ENCODE results near the gene NDUFA13.

Gene NDUFA13

GRCh38 chr19:19544954-19545591 lies 29.0 kb downstream of the NDUFA13 start:
- H3K4me2 ChIP-seq = no peak overlapping the region
- H4K20me1 ChIP-seq (ENCODE audit: insufficient read depth) = no peaks in the 10 kb centered on the region
- no peaks in the 10 kb centered on the region for H3K4me1 ChIP-seq (ENCODE audit: low read depth, poor library complexity, severe bottlenecking)
- H2AFZ ChIP-seq (ENCODE audit: low read depth) = no peak overlapping the region
- H3K27ac ChIP-seq = no peak overlapping the region
- no peak for TF ChIP-seq CTCF (conservative IDR thresholded peaks at IDR 0.05; ENCODE audit: low read depth, low read length)
- H3K79me2 ChIP-seq (ENCODE audit: insufficient read depth, low read depth) = no peaks in the 10 kb centered on the region
- H3K9ac ChIP-seq = no peak overlapping the region
- H3K27me3 ChIP-seq (ENCODE audit: insufficient read depth, low read depth) = peaks cover 2% of the 10 kb centered on the region; the same call in 1 of the 2 replicates
- H3K4me3 ChIP-seq (IDR thresholded peaks at IDR 0.05; ENCODE audit: insufficient read depth, low read depth, low read length) = no peak overlapping the region
- H3K36me3 ChIP-seq (ENCODE audit: insufficient read depth) = no peaks in the 10 kb centered on the region

GRCh38 chr19:19545707-19546106 lies 29.7 kb downstream of the NDUFA13 start:
- H3K36me3 ChIP-seq (ENCODE audit: insufficient read depth) = no peaks in the 10 kb centered on the region
- H3K27me3 ChIP-seq (ENCODE audit: insufficient read depth, low read depth) = peaks cover 2% of the 10 kb centered on the region; the same call in 1 of the 2 replicates
- no peaks in the 10 kb centered on the region for H4K20me1 ChIP-seq (ENCODE audit: insufficient read depth)
- no peak overlapping the region for H2AFZ ChIP-seq (ENCODE audit: low read depth)
- H3K27ac ChIP-seq = no peak overlapping the region
- H3K9ac ChIP-seq = no peak overlapping the region
- H3K4me1 ChIP-seq (ENCODE audit: low read depth, poor library complexity, severe bottlenecking) = no peaks in the 10 kb centered on the region
- no peak overlapping the region for H3K4me3 ChIP-seq (IDR thresholded peaks at IDR 0.05; ENCODE audit: insufficient read depth, low read depth, low read length)
- no peak for TF ChIP-seq CTCF (conservative IDR thresholded peaks at IDR 0.05; ENCODE audit: low read depth, low read length)
- no peak overlapping the region for H3K4me2 ChIP-seq
- H3K79me2 ChIP-seq (ENCODE audit: insufficient read depth, low read depth) = no peaks in the 10 kb centered on the region

- no peaks in the 10 kb centered on the region for H3K36me3 ChIP-seq (ENCODE audit: insufficient read depth)
- no peak overlapping the region for H3K4me2 ChIP-seq
- no peak overlapping the region for H3K9ac ChIP-seq
- no peaks in the 10 kb centered on the region for H3K4me1 ChIP-seq (ENCODE audit: low read depth, poor library complexity, severe bottlenecking)
- no peak overlapping the region for H3K4me3 ChIP-seq (IDR thresholded peaks at IDR 0.05; ENCODE audit: insufficient read depth, low read depth, low read length)
- H4K20me1 ChIP-seq (ENCODE audit: insufficient read depth) = no peaks in the 10 kb centered on the region
- peaks cover 2% of the 10 kb centered on the region; the same call in 1 of the 2 replicates for H3K27me3 ChIP-seq (ENCODE audit: insufficient read depth, low read depth)
- TF ChIP-seq CTCF (conservative IDR thresholded peaks at IDR 0.05; ENCODE audit: low read depth, low read length) = no peak
- H2AFZ ChIP-seq (ENCODE audit: low read depth) = no peak overlapping the region
- no peak overlapping the region for H3K27ac ChIP-seq
- H3K79me2 ChIP-seq (ENCODE audit: insufficient read depth, low read depth) = no peaks in the 10 kb centered on the region
These were observed 30.7 kb downstream of the NDUFA13 start for GRCh38 chr19:19546751-19547162.

GRCh38 chr19:19547674-19548336 lies 31.8 kb downstream of the NDUFA13 start:
- no peak overlapping the region for H3K4me2 ChIP-seq
- H3K36me3 ChIP-seq (ENCODE audit: insufficient read depth) = no peaks in the 10 kb centered on the region
- no peak overlapping the region for H3K9ac ChIP-seq
- H3K27ac ChIP-seq = no peak overlapping the region
- H3K4me3 ChIP-seq (IDR thresholded peaks at IDR 0.05; ENCODE audit: insufficient read depth, low read depth, low read length) = no peak overlapping the region
- no peak for TF ChIP-seq CTCF (conservative IDR thresholded peaks at IDR 0.05; ENCODE audit: low read depth, low read length)
- no peaks in the 10 kb centered on the region for H3K4me1 ChIP-seq (ENCODE audit: low read depth, poor library complexity, severe bottlenecking)
- peaks cover 2% of the 10 kb centered on the region; the same call in 1 of the 2 replicates for H3K27me3 ChIP-seq (ENCODE audit: insufficient read depth, low read depth)
- H2AFZ ChIP-seq (ENCODE audit: low read depth) = no peak overlapping the region
- no peaks in the 10 kb centered on the region for H4K20me1 ChIP-seq (ENCODE audit: insufficient read depth)
- no peaks in the 10 kb centered on the region for H3K79me2 ChIP-seq (ENCODE audit: insufficient read depth, low read depth)

Data from KMS-11 (cell line).